Omental fat pad (tissue), 4 donors: ENCODE results near the gene PHF8. TPM values are rescaled to one million over a fixed set of nuclear protein-coding genes. Genes with fewer than 3 reads are reported as not detected.

ENCODE experiments used
- ATAC-seq: fragments of 150-250 bp; one replicate; pipeline ENCODE4 v1.9.1; 2016; ENCODE audit warnings: mild to moderate bottlenecking, moderate library complexity; ENCODE audit not compliant: low FRiP score
- DNase-seq: peaks from one replicate; pipeline ENCODE4 v3.0.0-alpha.2; 2019; ENCODE audit warnings: low spot score
- total RNA-seq, 4 donors: library from RNA; depleted of rRNA; stranded (reverse); fragments of >200 nt; gene quantifications; one replicate each; pipeline ENCODE4 v1.1.0, GENCODE V29; 2016
- TF ChIP-seq, protein P1 (sequence below), 3 donors: fragments of 450-650 bp; IDR thresholded peaks; one replicate each; pipeline ENCODE4 v1.5.1; 2016 to 2017; ENCODE audit warnings: antibody characterized with exemption in 3 of 3, mild to moderate bottlenecking in 3 of 3, moderate library complexity in 2 of 3

PHF8 gene
- total RNA-seq, 4 donors from 2014 or later, result 24.5 to 47.9 (median 26.2) TPM

DNA sequence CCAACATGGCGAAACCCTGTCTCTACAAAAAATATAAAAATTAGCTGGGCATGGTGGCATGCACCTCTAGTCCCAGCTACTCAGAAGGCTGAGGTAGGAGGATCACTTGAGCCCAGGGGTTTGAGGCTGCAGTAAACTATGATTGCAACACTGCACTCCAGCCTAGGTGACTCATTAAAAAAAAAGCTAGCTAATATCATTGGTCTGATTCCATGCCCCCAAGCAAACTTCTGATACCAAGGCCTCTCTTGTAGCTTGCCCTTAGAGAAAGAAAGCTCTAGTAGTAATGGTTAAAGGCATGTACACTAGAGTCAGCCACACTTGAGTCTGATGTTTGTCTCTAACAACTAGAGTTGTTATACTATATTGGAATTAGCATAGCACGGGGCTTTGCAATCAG is 32.6 kb upstream of the PHF8 start:
- ATAC-seq (no peak), DNase-seq (no peak)
- TF ChIP-seq, protein P1, sequence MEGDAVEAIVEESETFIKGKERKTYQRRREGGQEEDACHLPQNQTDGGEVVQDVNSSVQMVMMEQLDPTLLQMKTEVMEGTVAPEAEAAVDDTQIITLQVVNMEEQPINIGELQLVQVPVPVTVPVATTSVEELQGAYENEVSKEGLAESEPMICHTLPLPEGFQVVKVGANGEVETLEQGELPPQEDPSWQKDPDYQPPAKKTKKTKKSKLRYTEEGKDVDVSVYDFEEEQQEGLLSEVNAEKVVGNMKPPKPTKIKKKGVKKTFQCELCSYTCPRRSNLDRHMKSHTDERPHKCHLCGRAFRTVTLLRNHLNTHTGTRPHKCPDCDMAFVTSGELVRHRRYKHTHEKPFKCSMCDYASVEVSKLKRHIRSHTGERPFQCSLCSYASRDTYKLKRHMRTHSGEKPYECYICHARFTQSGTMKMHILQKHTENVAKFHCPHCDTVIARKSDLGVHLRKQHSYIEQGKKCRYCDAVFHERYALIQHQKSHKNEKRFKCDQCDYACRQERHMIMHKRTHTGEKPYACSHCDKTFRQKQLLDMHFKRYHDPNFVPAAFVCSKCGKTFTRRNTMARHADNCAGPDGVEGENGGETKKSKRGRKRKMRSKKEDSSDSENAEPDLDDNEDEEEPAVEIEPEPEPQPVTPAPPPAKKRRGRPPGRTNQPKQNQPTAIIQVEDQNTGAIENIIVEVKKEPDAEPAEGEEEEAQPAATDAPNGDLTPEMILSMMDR (IDR thresholded peaks at IDR 0.05), result no peak

- ATAC-seq, result no peak
- no peak for DNase-seq
- TF ChIP-seq, protein P1 (IDR thresholded peaks at IDR 0.05), result no peak
These were observed 30.6 kb upstream of the PHF8 start for GRCh38 chrX:54074826-54075225.

DNA sequence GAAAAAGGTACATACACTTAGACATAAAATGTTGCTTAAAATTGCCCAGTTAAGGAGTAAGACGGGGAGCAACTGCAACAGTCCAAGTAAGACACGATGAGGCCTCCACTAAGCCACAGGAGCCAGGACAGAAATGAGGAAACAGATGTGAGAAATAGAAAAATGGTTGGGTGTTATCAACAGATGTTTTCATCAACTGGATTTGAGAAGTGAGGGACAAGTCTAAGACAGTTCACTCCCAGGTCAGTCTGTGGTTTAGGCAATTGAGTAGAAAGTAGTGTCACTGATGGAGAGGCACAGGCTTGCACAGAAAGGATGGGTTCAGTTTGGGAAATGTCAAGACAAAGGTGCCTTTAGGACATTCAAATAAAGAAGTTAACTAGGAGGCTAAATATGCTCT is 23.5 kb upstream of the PHF8 start:
- ATAC-seq (no peak), DNase-seq (no peak)
- TF ChIP-seq, protein P1 (IDR thresholded peaks at IDR 0.05), result no peak

- TF ChIP-seq, protein P1 (IDR thresholded peaks at IDR 0.05), result no peak
- DNase-seq (no peak), ATAC-seq (no peak)
These were observed 22.6 kb upstream of the PHF8 start for GRCh38 chrX:54066841-54067240.

DNA sequence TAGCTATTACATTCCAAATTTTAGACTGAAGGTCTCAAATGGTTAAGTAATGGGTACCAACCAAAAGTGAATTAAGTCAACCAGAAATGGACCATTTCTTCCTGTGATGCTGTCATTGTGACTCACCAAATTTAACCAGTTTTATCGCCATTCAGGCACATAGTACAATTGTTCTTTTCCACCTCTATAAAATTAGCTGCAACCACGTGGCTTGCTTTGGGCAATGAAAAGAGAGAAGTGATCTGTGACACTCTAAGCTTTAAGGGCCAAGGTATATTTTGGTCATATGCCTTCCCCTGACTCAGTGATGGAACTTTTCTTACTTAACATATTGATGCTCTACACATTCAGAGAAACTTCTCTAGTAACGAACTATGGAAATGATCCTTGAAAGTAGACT is 20.3 kb upstream of the PHF8 start:
- DNase-seq, result no peak
- no peak for ATAC-seq
- TF ChIP-seq, protein P1 (IDR thresholded peaks at IDR 0.05), result no peak

DNA sequence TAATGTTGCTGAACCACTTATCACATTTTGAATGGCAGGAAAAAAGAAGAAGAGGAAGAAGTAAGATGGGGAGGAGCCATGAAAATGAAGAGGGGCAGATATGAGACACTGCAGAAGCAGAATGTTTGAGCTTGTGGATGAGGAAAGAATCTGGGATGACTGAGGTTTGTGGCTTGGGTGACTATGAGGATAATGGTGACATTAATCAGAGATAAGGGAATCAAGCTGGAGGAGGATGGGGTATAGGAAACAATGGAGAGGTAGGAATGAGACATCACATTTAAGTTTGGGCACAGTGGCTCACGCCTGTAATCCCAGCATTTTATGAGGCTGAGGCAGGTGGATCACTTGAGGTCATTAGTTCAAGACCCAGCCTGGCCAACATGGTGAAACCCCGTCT is 19.1 kb upstream of the PHF8 start:
- TF ChIP-seq, protein P1 (IDR thresholded peaks at IDR 0.05), result no peak
- no peak for ATAC-seq
- DNase-seq, result no peak

GRCh38 chrX:54049801-54050200 is 5.5 kb upstream of the PHF8 start:
- no peak for ATAC-seq
- DNase-seq, result no peak
- TF ChIP-seq, protein P1 (IDR thresholded peaks at IDR 0.05), result no peak
